HEK293 (cell line): Measurements from ENCODE around the gene CSNK2A1.

Experiments used
- CTCF ChIA-PET: fragments of 350-600 bp; formaldehyde crosslinking; extraction: SDS; loops from one replicate; lab custom pipeline; 2021; ENCODE audit warnings: antibody characterized with exemption; lab: Yijun Ruan, JAX
- POLR2A ChIA-PET: fragments of 300-600 bp; formaldehyde crosslinking; extraction: SDS; loops from one replicate; lab custom pipeline; 2020; ENCODE audit warnings: antibody characterized with exemption, inconsistent platforms; lab: Yijun Ruan, JAX
- H3K27ac ChIP-seq: fragments of 200-500 bp; sonication (Bioruptor generic); 2 replicates; pipeline ENCODE4 v1.5.1; 2014; ENCODE audit warnings: low read depth, low read length, control low read depth, inconsistent platforms; ENCODE audit errors: extremely low read depth
- H3K36me3 ChIP-seq, 2 experiments: fragments of 200-500 bp in 1 of 2; sonication (Bioruptor generic) in 1 of 2; 1 replicate in 1 of 2; 2 replicates in 1 of 2; pipeline ENCODE4 v1.5.1; 2014 to 2017; ENCODE audit warnings: inconsistent platforms in 2 of 2, low read length in 2 of 2; ENCODE audit not compliant: control insufficient read depth in 2 of 2, insufficient read depth in 1 of 2
- H3K4me1 ChIP-seq: fragments of 200-500 bp; sonication (Bioruptor generic); 2 replicates; pipeline ENCODE4 v1.5.1; 2014; ENCODE audit warnings: mild to moderate bottlenecking, low read length, inconsistent platforms; ENCODE audit not compliant: control insufficient read depth, insufficient read depth
- H3K4me3 ChIP-seq: 2 replicates; pipeline ENCODE4 v1.5.1; 2011; ENCODE audit warnings: low read depth, mild to moderate bottlenecking, control low read depth, low read length, moderate library complexity
- H3K9me3 ChIP-seq: fragments of 200-500 bp; sonication (Bioruptor generic); 2 replicates; pipeline ENCODE4 v1.5.1; 2014; ENCODE audit warnings: low read depth, low read length, inconsistent platforms; ENCODE audit not compliant: control insufficient read depth, insufficient read depth
- GLIS2 ChIP-seq: fragments of 450-650 bp; formaldehyde crosslinking; IDR thresholded peaks from 2 replicates; pipeline ENCODE4 v1.5.1; 2016; ENCODE audit warnings: missing biosample characterization, missing genetic modification characterization
- HOXC10 ChIP-seq: sonication (generic); formaldehyde crosslinking; IDR thresholded peaks from 2 replicates; pipeline ENCODE4 v1.8.1; 2023; ENCODE audit warnings: mild to moderate bottlenecking, missing genetic modification reagents
- MYNN ChIP-seq: fragments of 450-650 bp; formaldehyde crosslinking; IDR thresholded peaks from 2 replicates; pipeline ENCODE4 v1.5.1; 2016; ENCODE audit warnings: missing biosample characterization, missing genetic modification characterization, borderline replicate concordance
- PRDM10 ChIP-seq: fragments of 450-650 bp; formaldehyde crosslinking; IDR thresholded peaks from 2 replicates; pipeline ENCODE4 v1.5.1; 2016; ENCODE audit warnings: missing biosample characterization, missing genetic modification characterization
- PRDM6 ChIP-seq: fragments of 450-650 bp; formaldehyde crosslinking; IDR thresholded peaks from 2 replicates; pipeline ENCODE4 v1.5.1; 2017; ENCODE audit warnings: missing biosample characterization, missing genetic modification characterization
- REST ChIP-seq: fragments of 450-650 bp; formaldehyde crosslinking; IDR thresholded peaks from 2 replicates; pipeline ENCODE4 v1.5.1; 2016; ENCODE audit warnings: missing biosample characterization, missing genetic modification characterization
- SALL2 ChIP-seq: fragments of 450-650 bp; formaldehyde crosslinking; IDR thresholded peaks from 2 replicates; pipeline ENCODE4 v1.5.0; 2017; ENCODE audit warnings: missing biosample characterization, mild to moderate bottlenecking, missing genetic modification characterization, borderline replicate concordance
- WT1 ChIP-seq: fragments of 450-650 bp; formaldehyde crosslinking; IDR thresholded peaks from 2 replicates; pipeline ENCODE4 v1.5.1; 2016; ENCODE audit warnings: missing biosample characterization, missing genetic modification characterization
- YY1 ChIP-seq: fragments of 450-650 bp; formaldehyde crosslinking; IDR thresholded peaks from 2 replicates; pipeline ENCODE4 v1.5.1; 2018; ENCODE audit warnings: missing biosample characterization, missing genetic modification characterization
- ZFHX2 ChIP-seq: fragments of 450-650 bp; formaldehyde crosslinking; conservative IDR thresholded peaks from 2 replicates; pipeline ENCODE4 v1.5.1; 2016; ENCODE audit warnings: missing biosample characterization, missing genetic modification characterization
- ZFP69B ChIP-seq: fragments of 450-650 bp; formaldehyde crosslinking; IDR thresholded peaks from 2 replicates; pipeline ENCODE4 v1.5.1; 2016; ENCODE audit warnings: missing biosample characterization, missing genetic modification characterization
- ZNF112 ChIP-seq: fragments of 450-650 bp; formaldehyde crosslinking; IDR thresholded peaks from 2 replicates; pipeline ENCODE4 v1.5.0; 2017; ENCODE audit warnings: missing biosample characterization, missing genetic modification characterization
- ZNF169 ChIP-seq: fragments of 450-650 bp; formaldehyde crosslinking; IDR thresholded peaks from 2 replicates; pipeline ENCODE4 v1.5.1; 2016; ENCODE audit warnings: missing biosample characterization, missing genetic modification characterization
- ZNF214 ChIP-seq: fragments of 450-650 bp; formaldehyde crosslinking; IDR thresholded peaks from 2 replicates; pipeline ENCODE4 v1.5.1; 2017; ENCODE audit warnings: missing biosample characterization, mild to moderate bottlenecking, missing genetic modification characterization, borderline replicate concordance
- ZNF23 ChIP-seq: fragments of 450-650 bp; formaldehyde crosslinking; IDR thresholded peaks from 2 replicates; pipeline ENCODE4 v1.5.1; 2016; ENCODE audit warnings: missing biosample characterization, missing genetic modification characterization, borderline replicate concordance
- ZNF248 ChIP-seq: fragments of 450-650 bp; formaldehyde crosslinking; IDR thresholded peaks from 2 replicates; pipeline ENCODE4 v1.5.1; 2017; ENCODE audit warnings: missing biosample characterization, missing genetic modification characterization
- ZNF292 ChIP-seq: fragments of 450-650 bp; formaldehyde crosslinking; IDR thresholded peaks from 2 replicates; pipeline ENCODE4 v1.5.1; 2016; ENCODE audit warnings: low read depth, missing biosample characterization, missing genetic modification characterization, borderline replicate concordance
- ZNF311 ChIP-seq: fragments of 450-650 bp; formaldehyde crosslinking; IDR thresholded peaks from 2 replicates; pipeline ENCODE4 v1.5.1; 2017; ENCODE audit warnings: missing biosample characterization, missing genetic modification characterization, borderline replicate concordance
- ZNF473 ChIP-seq: fragments of 450-650 bp; formaldehyde crosslinking; IDR thresholded peaks from 2 replicates; pipeline ENCODE4 v1.5.1; 2017; ENCODE audit warnings: missing biosample characterization, missing genetic modification characterization
- ZNF510 ChIP-seq: fragments of 450-650 bp; formaldehyde crosslinking; IDR thresholded peaks from 2 replicates; pipeline ENCODE4 v1.5.1; 2018; ENCODE audit warnings: mild to moderate bottlenecking, missing genetic modification characterization, missing biosample characterization; ENCODE audit not compliant: insufficient replicate concordance
- ZNF549 ChIP-seq: fragments of 450-650 bp; IDR thresholded peaks from 2 replicates; pipeline ENCODE4 v1.5.1; 2018; ENCODE audit warnings: missing biosample characterization, missing genetic modification characterization, mild to moderate bottlenecking, inconsistent platforms, moderate library complexity
- ZNF558 ChIP-seq: fragments of 450-650 bp; formaldehyde crosslinking; IDR thresholded peaks from 2 replicates; pipeline ENCODE4 v1.5.1; 2016; ENCODE audit warnings: missing biosample characterization, missing genetic modification characterization
- ZNF561 ChIP-seq: fragments of 450-650 bp; IDR thresholded peaks from 2 replicates; pipeline ENCODE4 v1.5.1; 2018; ENCODE audit warnings: missing biosample characterization, missing genetic modification characterization, borderline replicate concordance
- ZNF624 ChIP-seq: fragments of 450-650 bp; formaldehyde crosslinking; IDR thresholded peaks from 2 replicates; pipeline ENCODE4 v1.5.1; 2017; ENCODE audit warnings: missing biosample characterization, missing genetic modification characterization
- ZNF692 ChIP-seq: fragments of 450-650 bp; formaldehyde crosslinking; IDR thresholded peaks from 2 replicates; pipeline ENCODE4 v1.5.1; 2016; ENCODE audit warnings: missing biosample characterization, missing genetic modification characterization
- ZNF792 ChIP-seq: fragments of 450-650 bp; formaldehyde crosslinking; IDR thresholded peaks from 2 replicates; pipeline ENCODE4 v1.5.1; 2016; ENCODE audit warnings: missing biosample characterization, missing genetic modification characterization

Gene CSNK2A1

GRCh38 chr20:527571-527886 is 16.1 kb downstream of the CSNK2A1 start:
- ChIA-PET POLR2A (no interaction called here), CTCF (no interaction called here)
- peaks cover 2% of the 10 kb centered on the region; the same call in 1 of the 2 replicates for H3K4me1 ChIP-seq
- no peak overlapping the region for H3K27ac ChIP-seq
- H3K36me3 ChIP-seq = peaks cover 69 to 80% of the 10 kb centered on the region in 2 experiments
- H3K4me3 ChIP-seq = no peak overlapping the region
- TF ChIP-seq ZNF169 (tag by site-specific recombination) = no peak
- no peak for TF ChIP-seq YY1 (tag by site-specific recombination)
- TF ChIP-seq ZFHX2 (tag by site-specific recombination) = no peak
- TF ChIP-seq ZNF549 (tag by site-specific recombination) = no peak
- TF ChIP-seq MYNN (tag by site-specific recombination) = no peak
- no peak for TF ChIP-seq ZNF311 (tag by site-specific recombination)
- no peak for TF ChIP-seq ZNF624 (tag by site-specific recombination)
- TF ChIP-seq ZNF792 = no peak
- no peak for TF ChIP-seq ZNF112
- TF ChIP-seq ZNF23 (tag by site-specific recombination) = no peak
- TF ChIP-seq ZNF214 = no peak
- no peak for TF ChIP-seq SALL2
- TF ChIP-seq ZNF510 (tag by site-specific recombination) = no peak
- no peak for TF ChIP-seq ZNF558 (tag by site-specific recombination)
- peaks cover 4% of the 10 kb centered on the region; the same call in 1 of the 2 replicates for H3K9me3 ChIP-seq

GRCh38 chr20:521860-522259 is 21.7 kb downstream of the CSNK2A1 start:
- POLR2A ChIA-PET = no interaction called here
- TF ChIP-seq ZNF692 (tag by site-specific recombination) (no peak), ZNF292 (no peak), PRDM6 (tag by site-specific recombination) (no peak), GLIS2 (tag by site-specific recombination) (no peak), REST (tag by site-specific recombination) (no peak), PRDM10 (tag by site-specific recombination) (no peak), HOXC10 (CRISPR knock-in tag) (no peak), ZNF248 (tag by site-specific recombination) (no peak), ZNF473 (tag by site-specific recombination) (no peak), WT1 (tag by site-specific recombination) (no peak), ZFP69B (no peak), ZNF561 (tag by site-specific recombination) (no peak)

More at GRCh38 chr20:521860-522259, 21.7 kb downstream of the CSNK2A1 start:
- H3K27ac ChIP-seq = no peak overlapping the region
- peaks cover 53 to 69% of the 10 kb centered on the region in 2 experiments for H3K36me3 ChIP-seq
- no peak overlapping the region for H3K4me3 ChIP-seq
- H3K9me3 ChIP-seq = peaks cover 4% of the 10 kb centered on the region
- CTCF ChIA-PET = interaction anchor here (0.6 to 1.1 kb wide), 2 partner anchors 11 to 182 kb away, joined by 3 read pairs; no protein-coding TSS in a partner anchor
- H3K4me1 ChIP-seq = 0 out of 2 replicates have a peak, but pooled peaks cover 5% of the 10 kb centered on the region
